GM23338 (cell line): ENCODE measurements around the gene MAP1LC3B2. TPM values are rescaled to one million over a fixed set of nuclear protein-coding genes. Genes with fewer than 3 reads are reported as not detected.

Experiments used
- ATAC-seq: fragments of 200-7000 bp; cut with Tn5 transposase; 3 replicates; pipeline ENCODE4 v1.9.1; 2020
- DNase-seq: peaks from one replicate; pipeline ENCODE4 v3.0.0-alpha.2; 2015; ENCODE audit warnings: low spot score
- H2AFZ ChIP-seq: fragments of 200-600 bp; sonication (generic); 2 replicates; pipeline ENCODE4 v1.8.0; 2016; ENCODE audit warnings: antibody characterized with exemption, mild to moderate bottlenecking, moderate library complexity
- H3F3A ChIP-seq: fragments of 200-600 bp; sonication (generic); replicated peaks from 2 replicates; pipeline ENCODE4 v1.8.0; 2017; ENCODE audit warnings: antibody characterized with exemption, mixed run types, low read depth
- H3K27ac ChIP-seq: fragments of 200-600 bp; sonication (generic); 2 replicates; pipeline ENCODE4 v1.6.1; 2016; ENCODE audit warnings: low read depth
- H3K27me3 ChIP-seq: fragments of 200-600 bp; sonication (generic); 2 replicates; pipeline ENCODE4 v1.8.0; 2016; ENCODE audit warnings: mild to moderate bottlenecking, mixed run types, moderate library complexity; ENCODE audit not compliant: insufficient read depth
- H3K36me3 ChIP-seq: fragments of 200-600 bp; sonication (generic); 2 replicates; pipeline ENCODE4 v1.8.0; 2016; ENCODE audit warnings: mild to moderate bottlenecking; ENCODE audit not compliant: insufficient read depth
- H3K4me1 ChIP-seq: fragments of 200-600 bp; sonication (generic); 2 replicates; pipeline ENCODE4 v1.8.0; 2016; ENCODE audit warnings: mild to moderate bottlenecking, moderate library complexity; ENCODE audit not compliant: insufficient read depth
- H3K4me2 ChIP-seq: fragments of 200-600 bp; sonication (generic); 2 replicates; pipeline ENCODE4 v1.7.1; 2017; ENCODE audit warnings: mixed run types
- H3K4me3 ChIP-seq: fragments of 200-600 bp; sonication (generic); 2 replicates; pipeline ENCODE4 v1.6.1; 2016; ENCODE audit warnings: mixed run types
- H3K79me2 ChIP-seq: fragments of 200-600 bp; sonication (generic); replicated peaks from 2 replicates; pipeline ENCODE4 v1.8.0; 2017; ENCODE audit warnings: mild to moderate bottlenecking; ENCODE audit not compliant: insufficient read depth
- H3K9me2 ChIP-seq: fragments of 200-600 bp; sonication (generic); 2 replicates; pipeline ENCODE4 v1.8.0; 2017; ENCODE audit not compliant: insufficient read depth
- H4K20me1 ChIP-seq: fragments of 200-600 bp; sonication (generic); replicated peaks from 2 replicates; pipeline ENCODE4 v1.8.0; 2017; ENCODE audit warnings: mild to moderate bottlenecking; ENCODE audit not compliant: insufficient read depth
- H3K27ac Mint-ChIP-seq: 2 replicates; pipeline ENCODE4 v1.8.0; 2020; ENCODE audit warnings: inconsistent platforms, mild to moderate bottlenecking, moderate library complexity, mixed read lengths
- H3K27me3 Mint-ChIP-seq: 3 replicates; pipeline ENCODE4 v1.8.0; 2022; ENCODE audit warnings: low read depth, mild to moderate bottlenecking, moderate library complexity, mixed read lengths, inconsistent platforms; ENCODE audit not compliant: insufficient read depth, poor library complexity
- H3K36me3 Mint-ChIP-seq: 3 replicates; pipeline ENCODE4 v1.8.0; 2021; ENCODE audit warnings: low read depth, mild to moderate bottlenecking, inconsistent platforms, moderate library complexity, mixed read lengths
- H3K4me1 Mint-ChIP-seq: 3 replicates; pipeline ENCODE4 v1.8.0; 2020; ENCODE audit warnings: mild to moderate bottlenecking, inconsistent platforms, mixed read lengths
- H3K4me3 Mint-ChIP-seq: 3 replicates; pipeline ENCODE4 v1.8.0; 2021; ENCODE audit warnings: moderate library complexity, mild to moderate bottlenecking, inconsistent platforms, mixed read lengths
- H3K9me3 Mint-ChIP-seq: 3 replicates; pipeline ENCODE4 v1.8.0; 2020; ENCODE audit warnings: moderate library complexity, mild to moderate bottlenecking, inconsistent platforms, mixed read lengths
- CREB1 ChIP-seq: fragments of 250-450 bp; sonication (Bioruptor Pico); IDR thresholded peaks from 2 replicates; pipeline ENCODE4 v1.5.0; 2020; ENCODE audit warnings: low read depth, mild to moderate bottlenecking, moderate library complexity
- EZH2 ChIP-seq: fragments of 200-600 bp; sonication (generic); IDR thresholded peaks from one replicate; pipeline ENCODE4 v1.8.0; 2017; ENCODE audit warnings: antibody characterized with exemption, mild to moderate bottlenecking, low read depth; ENCODE audit not compliant: unreplicated experiment
- REST ChIP-seq: IDR thresholded peaks from one replicate; pipeline ENCODE4 v1.6.1; 2018; ENCODE audit warnings: antibody characterized with exemption; ENCODE audit not compliant: unreplicated experiment
- ZNF462 ChIP-seq: fragments of 250-450 bp; sonication (Bioruptor Pico); IDR thresholded peaks from 2 replicates; pipeline ENCODE4 v1.5.0; 2020; ENCODE audit warnings: mild to moderate bottlenecking, moderate library complexity
- polyA plus RNA-seq: library from polyadenylated mRNA; unstranded; fragments of >200 nt; fragmentation: Nextera tagmentation; extraction: Ambion mirVana; gene quantifications from 2 replicates; pipeline ENCODE4 v1.2.1, GENCODE V29; 2016
- total RNA-seq: library from RNA; depleted of rRNA; stranded (reverse); fragments of >200 nt; shearing (Covaris generic); gene quantifications from 2 replicates; pipeline ENCODE4 v1.2.3, GENCODE V29; 2014
- TF ChIP-seq, protein P1 (sequence below): IDR thresholded peaks from 2 replicates; pipeline ENCODE4 v1.6.1; 2016; ENCODE audit warnings: antibody characterized with exemption

The MAP1LC3B2 gene
- total and polyA plus RNA-seq, 2 experiments from 2014 or later, result 1.3 to 6.7 TPM

DNA sequence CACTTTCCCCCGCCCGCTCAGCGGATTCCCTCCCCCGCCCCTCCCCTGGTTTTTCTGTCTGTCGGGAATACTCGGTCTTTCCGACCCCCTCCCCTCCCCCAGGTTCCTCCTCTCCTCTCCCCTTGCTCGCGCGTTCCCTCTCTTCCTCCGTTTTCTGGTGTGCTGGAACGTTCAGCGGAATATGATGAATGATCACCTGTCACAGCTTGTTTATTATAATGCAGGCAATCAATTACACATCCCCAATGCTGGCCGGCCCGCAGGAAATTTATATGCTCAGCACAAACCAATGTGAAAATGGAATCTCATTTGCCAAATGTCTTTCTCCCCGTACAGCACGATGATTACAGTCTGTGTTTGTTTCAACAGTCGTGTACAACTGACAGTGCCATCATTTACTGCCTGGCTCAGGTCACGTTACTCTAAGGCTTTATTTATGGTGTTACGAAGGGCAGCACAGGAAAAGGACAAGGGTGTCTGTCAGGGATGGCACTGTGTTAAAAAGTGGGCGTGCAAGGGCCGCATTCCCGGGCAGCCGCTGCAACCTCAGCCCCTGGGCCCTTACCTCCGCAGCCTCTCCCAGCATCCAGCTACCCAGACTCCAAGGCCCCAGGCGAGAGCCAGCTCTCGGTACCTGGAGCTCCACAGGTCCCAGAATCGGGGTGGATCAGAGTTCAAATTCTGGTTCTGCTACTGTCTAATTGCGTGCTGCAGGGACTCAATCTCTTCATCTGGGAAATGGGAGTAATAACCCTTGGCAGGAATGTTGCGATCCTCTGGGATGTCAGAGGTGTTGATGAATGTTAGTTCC, 24.7 kb upstream of the MAP1LC3B2 start:
- H3K4me1 Mint-ChIP-seq, result peaks cover 36% of the 10 kb centered on the region
- H3K27me3 ChIP-seq, result no peaks in the 10 kb centered on the region
- 0 out of 2 replicates have a peak, but pooled peaks cover 7% of the 10 kb centered on the region for H3F3A ChIP-seq
- no peaks in the 10 kb centered on the region for H3K9me3 Mint-ChIP-seq
- peak; percentile 57 for DNase-seq
- H3K4me2 ChIP-seq, result peak overlapping the region; percentile 94
- H3K4me3 ChIP-seq, result peak overlapping the region; percentile 90
- peak overlapping the region; percentile 48; the same call in 1 of the 2 replicates for H2AFZ ChIP-seq
- H3K4me1 ChIP-seq, result peaks cover 15% of the 10 kb centered on the region
- H3K27ac Mint-ChIP-seq, result no peak overlapping the region
- peak overlapping the region; percentile 71 for H3K4me3 Mint-ChIP-seq
- TF ChIP-seq ZNF462 (no peak), REST (no peak), EZH2 (no peak), CREB1 (no peak)
- TF ChIP-seq, protein P1, sequence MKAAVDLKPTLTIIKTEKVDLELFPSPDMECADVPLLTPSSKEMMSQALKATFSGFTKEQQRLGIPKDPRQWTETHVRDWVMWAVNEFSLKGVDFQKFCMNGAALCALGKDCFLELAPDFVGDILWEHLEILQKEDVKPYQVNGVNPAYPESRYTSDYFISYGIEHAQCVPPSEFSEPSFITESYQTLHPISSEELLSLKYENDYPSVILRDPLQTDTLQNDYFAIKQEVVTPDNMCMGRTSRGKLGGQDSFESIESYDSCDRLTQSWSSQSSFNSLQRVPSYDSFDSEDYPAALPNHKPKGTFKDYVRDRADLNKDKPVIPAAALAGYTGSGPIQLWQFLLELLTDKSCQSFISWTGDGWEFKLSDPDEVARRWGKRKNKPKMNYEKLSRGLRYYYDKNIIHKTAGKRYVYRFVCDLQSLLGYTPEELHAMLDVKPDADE, result no peak
- 0 out of 2 replicates have a peak, but pooled peaks cover 3% of the 10 kb centered on the region for H3K9me2 ChIP-seq
- peak overlapping the region; percentile 6; the same call in 1 of the 2 replicates for H3K27ac ChIP-seq
- no peaks in the 10 kb centered on the region for H4K20me1 ChIP-seq
- no peaks in the 10 kb centered on the region; the same call in 2 of the 3 replicates for H3K36me3 Mint-ChIP-seq
- H3K36me3 ChIP-seq, result no peaks in the 10 kb centered on the region
- ATAC-seq, result peak; percentile 27
- H3K27me3 Mint-ChIP-seq, result peaks cover 16% of the 10 kb centered on the region
- no peaks in the 10 kb centered on the region for H3K79me2 ChIP-seq
